Osteoblast (primary cell): ENCODE measurements around the gene CFAP99. TPM values are rescaled to one million over a fixed set of nuclear protein-coding genes. Genes with fewer than 3 reads are reported as not detected.

Source experiments
- DNase-seq: peaks from one replicate; pipeline ENCODE4 v3.0.0; 2011; ENCODE audit warnings: low spot score, mixed read lengths; ENCODE audit not compliant: insufficient read length; ENCODE audit errors: missing footprints
- H2AFZ ChIP-seq: 2 replicates; pipeline ENCODE4 v1.6.0; 2011; ENCODE audit warnings: mild to moderate bottlenecking, low read length
- H3K27ac ChIP-seq: 2 replicates; pipeline ENCODE4 v1.5.1; 2011; ENCODE audit warnings: mild to moderate bottlenecking, low read depth, low read length, moderate library complexity
- H3K27me3 ChIP-seq: 2 replicates; pipeline ENCODE4 v1.6.0; 2012; ENCODE audit warnings: mild to moderate bottlenecking, control low read depth, inconsistent platforms, low read length, moderate library complexity; ENCODE audit not compliant: insufficient read depth
- H3K36me3 ChIP-seq: 2 replicates; pipeline ENCODE4 v1.5.1; 2011; ENCODE audit warnings: mild to moderate bottlenecking, low read length, control low read depth, moderate library complexity; ENCODE audit not compliant: insufficient read depth
- H3K4me1 ChIP-seq: 2 replicates; pipeline ENCODE4 v1.5.1; 2011; ENCODE audit warnings: mild to moderate bottlenecking, low read length, control low read depth, moderate library complexity; ENCODE audit not compliant: insufficient read depth
- H3K4me2 ChIP-seq: 2 replicates; pipeline ENCODE4 v1.6.0; 2011; ENCODE audit warnings: mild to moderate bottlenecking, low read length; ENCODE audit not compliant: insufficient read depth
- H3K4me3 ChIP-seq: fragments of 200-600 bp; sonication (generic); 3 replicates; pipeline ENCODE4 v1.5.1; 2012; ENCODE audit warnings: mild to moderate bottlenecking, low read length, inconsistent platforms; ENCODE audit not compliant: insufficient read depth
- H3K79me2 ChIP-seq: 2 replicates; pipeline ENCODE4 v1.6.0; 2012; ENCODE audit warnings: mild to moderate bottlenecking, low read length, control low read depth, inconsistent platforms; ENCODE audit not compliant: insufficient read depth
- H3K9me3 ChIP-seq: 2 replicates; pipeline ENCODE4 v1.5.1; 2011; ENCODE audit warnings: low read depth, low read length, control low read depth
- H4K20me1 ChIP-seq: 2 replicates; pipeline ENCODE4 v1.6.0; 2012; ENCODE audit warnings: mild to moderate bottlenecking, low read length, control low read depth; ENCODE audit not compliant: insufficient read depth
- CTCF ChIP-seq: IDR thresholded peaks from 2 replicates; pipeline ENCODE4 v1.5.1; 2011; ENCODE audit warnings: mild to moderate bottlenecking, low read depth, low read length, moderate library complexity; ENCODE audit errors: extremely low read depth
- total RNA-seq: library from RNA; depleted of rRNA; stranded (reverse); fragments of >200 nt; gene quantifications from 2 replicates; pipeline ENCODE4 v1.2.3, GENCODE V29; 2012

Gene CFAP99
- total RNA-seq, 1 donor = under 0.01 TPM

DNA sequence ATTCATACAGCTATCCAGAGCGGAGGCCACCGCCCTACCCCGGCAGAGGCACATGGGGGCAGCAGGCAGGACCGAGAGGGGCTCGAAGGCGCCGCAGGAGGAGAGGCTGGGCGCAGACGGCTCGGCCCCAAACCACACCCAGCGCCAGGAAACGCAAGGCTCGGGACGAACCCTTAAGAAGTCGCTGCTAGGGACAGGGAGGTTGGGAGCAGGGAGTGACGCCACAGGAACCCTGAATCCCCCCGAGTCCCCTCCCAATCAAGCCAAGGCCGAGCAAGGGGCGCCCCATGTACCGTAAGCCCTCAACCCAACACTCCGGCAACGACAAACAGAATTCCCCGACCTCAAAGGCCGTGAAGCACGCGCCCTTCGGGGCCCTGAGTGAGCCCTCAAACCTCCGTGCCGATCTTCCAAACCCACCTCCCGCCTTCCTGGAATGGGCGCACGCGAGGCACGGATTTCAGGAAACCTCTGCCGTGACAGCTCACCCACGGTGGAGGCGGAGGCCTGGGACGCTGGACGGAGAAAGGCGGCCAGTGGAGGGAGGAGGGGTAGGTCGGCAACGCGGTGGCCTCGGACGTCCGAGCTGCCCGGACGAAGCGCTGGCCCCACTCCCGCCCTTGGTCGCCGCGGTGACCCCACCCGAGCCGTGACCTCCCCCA, 2.1 kb upstream of the CFAP99 start:
- peak overlapping the region; percentile 48 for H3K4me3 ChIP-seq
- no peaks in the 10 kb centered on the region for H3K79me2 ChIP-seq
- peak overlapping the region; percentile 32 for H3K4me2 ChIP-seq
- H3K27ac ChIP-seq = no peak overlapping the region
- H4K20me1 ChIP-seq = no peaks in the 10 kb centered on the region
- DNase-seq = peak; percentile 61
- peaks cover 25% of the 10 kb centered on the region for H3K4me1 ChIP-seq
- no peaks in the 10 kb centered on the region for H3K9me3 ChIP-seq
- H3K27me3 ChIP-seq = peaks cover 56% of the 10 kb centered on the region
- no peak for TF ChIP-seq CTCF
- no peaks in the 10 kb centered on the region for H3K36me3 ChIP-seq
- H2AFZ ChIP-seq = peak overlapping the region; percentile 35

- Histone ChIP-seq H3K4me3 (peak overlapping the region; percentile 76), H3K36me3 (no peaks in the 10 kb centered on the region), H3K79me2 (no peaks in the 10 kb centered on the region), H3K27ac (no peak overlapping the region), H4K20me1 (no peaks in the 10 kb centered on the region), H3K4me2 (peak overlapping the region; percentile 73), H3K4me1 (peaks cover 22% of the 10 kb centered on the region), H3K9me3 (no peaks in the 10 kb centered on the region), H3K27me3 (peaks cover 62% of the 10 kb centered on the region), H2AFZ (no peak overlapping the region)
- no peak for TF ChIP-seq CTCF
- DNase-seq = peak; percentile 85
These were observed 1.5 kb upstream of the CFAP99 start for GRCh38 chr4:2417226-2417764.

DNA sequence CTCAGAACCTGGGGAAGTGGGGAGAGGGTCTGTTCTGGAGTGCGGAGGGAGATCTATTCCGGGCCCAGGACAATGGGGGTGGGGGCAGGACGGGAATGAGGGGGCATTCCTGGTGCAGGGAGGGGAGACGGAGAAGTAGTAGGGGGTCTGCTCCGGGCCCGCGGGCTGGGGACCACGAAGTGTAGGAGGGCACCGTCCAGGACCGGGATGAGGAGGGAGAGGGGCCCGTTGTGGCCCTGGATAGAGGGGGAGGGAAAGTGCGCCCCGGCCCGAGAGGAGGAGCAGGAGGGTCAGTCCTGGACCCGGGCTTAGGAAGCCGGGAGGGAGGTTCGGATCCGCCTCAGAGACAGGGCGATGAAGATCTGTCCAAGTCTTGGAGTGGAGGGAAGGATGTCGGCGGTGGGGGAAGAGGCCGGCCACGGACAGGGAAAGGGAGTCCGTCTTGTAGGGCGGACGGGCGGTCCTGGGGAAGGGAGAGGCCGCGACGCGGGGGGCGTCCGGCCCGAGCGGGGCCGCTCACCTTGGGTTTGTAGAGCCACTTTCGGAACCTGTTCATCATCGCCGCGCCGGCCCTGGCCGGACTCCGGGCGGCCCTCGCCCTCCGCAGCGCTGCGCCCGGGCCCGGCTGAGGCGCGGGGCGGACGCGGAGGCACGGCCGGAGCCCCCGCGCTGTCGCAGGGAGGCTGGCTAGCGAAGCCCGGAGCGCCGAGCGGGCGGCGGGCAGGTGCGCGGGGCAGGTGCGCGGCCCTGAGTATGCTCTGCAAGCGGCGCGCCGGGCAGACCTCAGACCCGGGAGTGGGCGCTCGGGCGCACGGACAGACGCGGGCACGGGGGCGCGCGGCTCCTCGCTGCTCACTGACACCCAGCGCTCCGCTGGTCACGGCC, 748 bp upstream of the CFAP99 start, which contains the start of gene ZFYVE28:
Gene ZFYVE28, minus strand, starts transcription at position 881 of the 885 bp plus-strand sequence. Its CDS starts 322 bp downstream, at position 559.
- H2AFZ ChIP-seq = peak within 1 kb of the TSS; percentile 82
- H3K4me2 ChIP-seq = peak within 1 kb of the TSS; percentile 93
- DNase-seq = peak; percentile 94
- no peaks in the 10 kb centered on the region for H4K20me1 ChIP-seq
- no peaks in the 10 kb centered on the region for H3K9me3 ChIP-seq
- H3K4me1 ChIP-seq = peaks cover 16% of the 10 kb centered on the region
- H3K4me3 ChIP-seq = peak within 1 kb of the TSS; percentile 76
- peaks cover 66% of the 10 kb centered on the region for H3K27me3 ChIP-seq
- no peaks in the 10 kb centered on the region for H3K79me2 ChIP-seq
- TF ChIP-seq CTCF = no peak
- H3K27ac ChIP-seq = no peak within 1 kb of the TSS
- no peaks in the 10 kb centered on the region for H3K36me3 ChIP-seq
